Liver (tissue), 3 donors: ENCODE measurements around the gene PLXNA2.

ENCODE experiments used
- ATF3 ChIP-seq: IDR thresholded peaks from 2 replicates; pipeline ENCODE4 v1.6.1; 2016; ENCODE audit warnings: antibody characterized with exemption
- CTCF ChIP-seq: fragments of 150-350 bp; IDR thresholded peaks from 2 replicates; pipeline ENCODE4 v1.5.1; 2017; ENCODE audit warnings: improper control_type of control experiment, low read depth, low read length; ENCODE audit not compliant: missing input control
- FOXA1 ChIP-seq: IDR thresholded peaks from 2 replicates; pipeline ENCODE4 v1.6.1; 2016; ENCODE audit warnings: antibody characterized with exemption
- GABPA ChIP-seq, 2 donors: IDR thresholded peaks in 1 of 2; conservative IDR thresholded peaks in 1 of 2; 2 replicates each; pipeline ENCODE4 v1.6.1; 2016; ENCODE audit warnings: antibody characterized with exemption in 2 of 2, mild to moderate bottlenecking in 1 of 2, moderate library complexity in 1 of 2
- JUND ChIP-seq, 2 donors: IDR thresholded peaks; 2 replicates each; pipeline ENCODE4 v1.6.1; 2016; ENCODE audit warnings: antibody characterized with exemption in 2 of 2
- RAD21 ChIP-seq, 2 donors: IDR thresholded peaks; 2 replicates each; pipeline ENCODE4 v1.6.1; 2016; ENCODE audit warnings: antibody characterized with exemption in 2 of 2, mild to moderate bottlenecking in 2 of 2
- REST ChIP-seq: IDR thresholded peaks from 2 replicates; pipeline ENCODE4 v1.6.1; 2016; ENCODE audit warnings: antibody characterized with exemption, mild to moderate bottlenecking
- RXRA ChIP-seq, 2 donors: IDR thresholded peaks; 2 replicates each; pipeline ENCODE4 v1.6.1; 2017 to 2018; ENCODE audit warnings: antibody characterized with exemption in 2 of 2, mild to moderate bottlenecking in 1 of 2
- SP1 ChIP-seq: IDR thresholded peaks from 2 replicates; pipeline ENCODE4 v1.6.1; 2018; ENCODE audit warnings: antibody characterized with exemption, mild to moderate bottlenecking
- TAF1 ChIP-seq: conservative IDR thresholded peaks from 2 replicates; pipeline ENCODE4 v1.6.1; 2016; ENCODE audit warnings: antibody characterized with exemption, mild to moderate bottlenecking
- YY1 ChIP-seq: IDR thresholded peaks from 2 replicates; pipeline ENCODE4 v1.6.1; 2016; ENCODE audit warnings: antibody characterized with exemption, mild to moderate bottlenecking
- ZBTB33 ChIP-seq: IDR thresholded peaks from 2 replicates; pipeline ENCODE4 v1.6.1; 2016; ENCODE audit warnings: antibody characterized with exemption
- donor health status: healthy.
- donor health status: healthy.

GRCh38 chr1:208205216-208206013 is 38.8 kb downstream of the PLXNA2 start:
- no peak for TF ChIP-seq CTCF
- no peak for TF ChIP-seq ATF3
- TF ChIP-seq SP1, result no peak
- no peak for TF ChIP-seq YY1
- no peak for TF ChIP-seq RAD21 (IDR thresholded peaks at IDR 0.05)
- no peak for TF ChIP-seq ZBTB33
- no peak for TF ChIP-seq JUND (IDR thresholded peaks at IDR 0.05)
- no peak for TF ChIP-seq REST
- no peak for TF ChIP-seq TAF1
- TF ChIP-seq GABPA (IDR thresholded peaks at IDR 0.05 in 1 of 2, conservative IDR thresholded peaks at IDR 0.05 in 1 of 2), result no peak
- no peak for TF ChIP-seq FOXA1
- TF ChIP-seq RXRA (IDR thresholded peaks at IDR 0.05), result no peak
